Neural cell (in vitro differentiated cells): ENCODE results near the gene PRUNE2. TPM values are rescaled to one million over a fixed set of nuclear protein-coding genes. Genes with fewer than 3 reads are reported as not detected.

ENCODE experiments used
- H2AFZ ChIP-seq: fragments of 200-600, 300-800 bp; sonication (generic), shearing (Covaris generic); 2 replicates; pipeline ENCODE4 v1.6.0; 2014; ENCODE audit warnings: low read depth, mild to moderate bottlenecking, antibody characterized with exemption, low read length, moderate library complexity
- H3F3A ChIP-seq: fragments of 200-600 bp; shearing (Covaris generic); 2 replicates; pipeline ENCODE4 v1.6.1; 2016; ENCODE audit warnings: mild to moderate bottlenecking, moderate library complexity, mixed read lengths, antibody characterized with exemption, low read length; ENCODE audit not compliant: insufficient read depth, poor library complexity, severe bottlenecking
- H3K27ac ChIP-seq: fragments of 200-600, 300-800 bp; sonication (generic), shearing (Covaris generic); 2 replicates; pipeline ENCODE4 v1.5.1; 2014; ENCODE audit warnings: mild to moderate bottlenecking, low read length, moderate library complexity
- H3K27me3 ChIP-seq: fragments of 300-800, 200-600 bp; sonication (generic), shearing (Covaris generic); 2 replicates; pipeline ENCODE4 v1.6.0; 2014; ENCODE audit warnings: mild to moderate bottlenecking, low read depth, low read length, moderate library complexity; ENCODE audit not compliant: insufficient read depth
- H3K36me3 ChIP-seq: fragments of 300-800, 200-600 bp; sonication (generic), shearing (Covaris generic); 2 replicates; pipeline ENCODE4 v1.5.1; 2014; ENCODE audit warnings: mild to moderate bottlenecking, antibody characterized with exemption, low read length, moderate library complexity; ENCODE audit not compliant: insufficient read depth
- H3K4me2 ChIP-seq: fragments of 300-800, 200-600 bp; sonication (generic), shearing (Covaris generic); 2 replicates; pipeline ENCODE4 v1.6.0; 2014; ENCODE audit warnings: mild to moderate bottlenecking, low read length
- H3K4me3 ChIP-seq: fragments of 300-800, 200-600 bp; sonication (generic), shearing (Covaris generic); 2 replicates; pipeline ENCODE4 v1.5.1; 2014; ENCODE audit warnings: mild to moderate bottlenecking, low read length, moderate library complexity
- H3K79me2 ChIP-seq: fragments of 200-600 bp; shearing (Covaris generic); replicated peaks from 2 replicates; pipeline ENCODE4 v1.6.0; 2014; ENCODE audit warnings: mild to moderate bottlenecking, low read length, moderate library complexity; ENCODE audit not compliant: insufficient read depth
- H3K9ac ChIP-seq: fragments of 300-800, 200-600 bp; sonication (generic), shearing (Covaris generic); 2 replicates; pipeline ENCODE4 v1.6.1; 2016; ENCODE audit warnings: mild to moderate bottlenecking, low read length, mixed read lengths
- H3K9me2 ChIP-seq: fragments of 200-600 bp; shearing (Covaris generic); 2 replicates; pipeline ENCODE4 v1.6.1; 2016; ENCODE audit warnings: mild to moderate bottlenecking, low read length, mixed read lengths; ENCODE audit not compliant: insufficient read depth
- H3K9me3 ChIP-seq: fragments of 200-600, 300-800 bp; sonication (generic), shearing (Covaris generic); 2 replicates; pipeline ENCODE4 v1.6.1; 2016; ENCODE audit warnings: mild to moderate bottlenecking, mixed run types, low read length, moderate library complexity, mixed read lengths
- H4K20me1 ChIP-seq: fragments of 200-600 bp; shearing (Covaris generic); 2 replicates; pipeline ENCODE4 v1.6.1; 2016; ENCODE audit warnings: mild to moderate bottlenecking, mixed run types; ENCODE audit not compliant: insufficient read depth
- EP300 ChIP-seq: fragments of 450-650 bp; conservative IDR thresholded peaks from 2 replicates; pipeline ENCODE4 v1.6.1; 2014; ENCODE audit warnings: antibody characterized with exemption, mild to moderate bottlenecking, moderate library complexity; ENCODE audit not compliant: poor library complexity, severe bottlenecking
- EZH2 ChIP-seq: fragments of 200-600, 300-800 bp; shearing (Covaris generic), sonication (generic); IDR thresholded peaks from 2 replicates; pipeline ENCODE4 v1.6.1; 2014; ENCODE audit warnings: antibody characterized with exemption, low read length, borderline replicate concordance, mild to moderate bottlenecking; ENCODE audit not compliant: insufficient read depth, poor library complexity, severe bottlenecking
- MXI1 ChIP-seq: fragments of 450-650 bp; conservative IDR thresholded peaks from 2 replicates; pipeline ENCODE4 v1.6.1; 2014; ENCODE audit warnings: antibody characterized with exemption, mild to moderate bottlenecking; ENCODE audit not compliant: poor library complexity, severe bottlenecking
- POLR2AphosphoS5 ChIP-seq: IDR thresholded peaks from 2 replicates; pipeline ENCODE4 v1.6.1; 2012
- RAD21 ChIP-seq: fragments of 450-650 bp; conservative IDR thresholded peaks from 2 replicates; pipeline ENCODE4 v1.6.1; 2014; ENCODE audit warnings: antibody characterized with exemption, mild to moderate bottlenecking, moderate library complexity
- SMC3 ChIP-seq: fragments of 450-650 bp; conservative IDR thresholded peaks from 2 replicates; pipeline ENCODE4 v1.6.1; 2014; ENCODE audit warnings: antibody characterized with exemption, mild to moderate bottlenecking, moderate library complexity; ENCODE audit not compliant: poor library complexity
- TAF1 ChIP-seq: IDR thresholded peaks from 2 replicates; pipeline ENCODE4 v1.6.1; 2012; ENCODE audit warnings: low read depth
- polyA plus RNA-seq: library from polyadenylated mRNA; depleted of rRNA; stranded (reverse); fragments of >200 nt; gene quantifications from 2 replicates; pipeline ENCODE4 v1.2.3, GENCODE V29; 2014
- TF ChIP-seq, protein P1 (sequence below): fragments of 450-650 bp; IDR thresholded peaks from 2 replicates; pipeline ENCODE4 v1.5.1; 2014; ENCODE audit warnings: antibody characterized with exemption, mild to moderate bottlenecking, moderate library complexity; ENCODE audit not compliant: poor library complexity, severe bottlenecking
- TF ChIP-seq, protein P2 (sequence below): IDR thresholded peaks from 2 replicates; pipeline ENCODE4 v1.6.1; 2012; ENCODE audit warnings: borderline replicate concordance

Gene PRUNE2
- polyA plus RNA-seq, 1 donor from 2014 or later, result 9.7 TPM

DNA sequence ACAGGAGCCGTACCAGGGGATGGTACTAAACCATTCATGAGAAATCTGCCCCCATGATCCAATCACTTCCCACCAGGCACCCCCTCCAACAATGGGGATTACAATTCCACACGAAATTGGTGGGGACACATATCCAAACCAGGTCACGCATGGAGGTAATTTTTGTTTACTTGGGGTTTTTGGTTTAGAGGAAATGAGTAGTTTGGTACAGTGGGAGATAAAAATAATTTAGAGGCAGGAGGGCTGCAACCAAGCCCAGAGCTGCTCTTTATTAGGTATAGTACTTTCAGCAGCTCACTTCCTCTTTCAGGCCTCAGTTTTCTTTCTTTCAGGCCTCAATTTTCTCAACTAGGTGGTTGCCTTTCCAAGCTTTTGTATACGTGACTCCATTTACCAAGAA is 23.2 kb downstream of the PRUNE2 start:
- Histone ChIP-seq H3K9me2 (no peaks in the 10 kb centered on the region), H3K9me3 (no peaks in the 10 kb centered on the region), H2AFZ (no peak overlapping the region), H3K4me2 (no peak overlapping the region), H4K20me1 (no peaks in the 10 kb centered on the region), H3K4me3 (no peak overlapping the region), H3K27ac (no peak overlapping the region), H3F3A (no peaks in the 10 kb centered on the region), H3K9ac (no peak overlapping the region), H3K27me3 (no peaks in the 10 kb centered on the region), H3K79me2 (no peaks in the 10 kb centered on the region), H3K36me3 (no peaks in the 10 kb centered on the region)
- TF ChIP-seq EZH2, result no peak

DNA sequence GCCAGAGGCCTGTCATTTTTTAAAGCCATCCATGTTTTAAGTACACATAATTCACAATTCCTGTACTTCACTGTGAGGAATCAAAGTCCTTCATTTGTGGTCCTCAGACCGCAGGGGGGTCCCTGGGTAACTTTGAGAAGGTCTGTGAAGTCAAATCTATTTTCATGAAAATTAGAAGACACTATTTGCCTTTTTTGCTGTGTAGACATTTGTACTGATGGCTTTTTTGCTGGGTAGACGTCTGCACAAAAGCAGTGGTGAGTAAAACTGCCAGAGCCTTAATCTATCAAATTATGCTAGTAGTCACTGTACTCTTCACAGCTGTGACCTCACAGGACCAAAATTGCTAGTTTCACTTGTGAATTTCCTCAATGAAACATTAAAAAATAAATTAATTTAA is 25.7 kb downstream of the PRUNE2 start:
- Histone ChIP-seq H3K9ac (no peak overlapping the region), H3K4me2 (no peak overlapping the region), H3K9me3 (no peaks in the 10 kb centered on the region), H3F3A (no peaks in the 10 kb centered on the region), H3K27me3 (no peaks in the 10 kb centered on the region), H2AFZ (no peak overlapping the region), H3K36me3 (no peaks in the 10 kb centered on the region), H3K9me2 (no peaks in the 10 kb centered on the region), H3K4me3 (no peak overlapping the region), H4K20me1 (no peaks in the 10 kb centered on the region), H3K27ac (no peak overlapping the region), H3K79me2 (no peaks in the 10 kb centered on the region)
- TF ChIP-seq SMC3 (no peak), EZH2 (no peak), EP300 (no peak), RAD21 (no peak), POLR2AphosphoS5 (no peak), TAF1 (no peak), MXI1 (no peak)
- TF ChIP-seq, protein P1, sequence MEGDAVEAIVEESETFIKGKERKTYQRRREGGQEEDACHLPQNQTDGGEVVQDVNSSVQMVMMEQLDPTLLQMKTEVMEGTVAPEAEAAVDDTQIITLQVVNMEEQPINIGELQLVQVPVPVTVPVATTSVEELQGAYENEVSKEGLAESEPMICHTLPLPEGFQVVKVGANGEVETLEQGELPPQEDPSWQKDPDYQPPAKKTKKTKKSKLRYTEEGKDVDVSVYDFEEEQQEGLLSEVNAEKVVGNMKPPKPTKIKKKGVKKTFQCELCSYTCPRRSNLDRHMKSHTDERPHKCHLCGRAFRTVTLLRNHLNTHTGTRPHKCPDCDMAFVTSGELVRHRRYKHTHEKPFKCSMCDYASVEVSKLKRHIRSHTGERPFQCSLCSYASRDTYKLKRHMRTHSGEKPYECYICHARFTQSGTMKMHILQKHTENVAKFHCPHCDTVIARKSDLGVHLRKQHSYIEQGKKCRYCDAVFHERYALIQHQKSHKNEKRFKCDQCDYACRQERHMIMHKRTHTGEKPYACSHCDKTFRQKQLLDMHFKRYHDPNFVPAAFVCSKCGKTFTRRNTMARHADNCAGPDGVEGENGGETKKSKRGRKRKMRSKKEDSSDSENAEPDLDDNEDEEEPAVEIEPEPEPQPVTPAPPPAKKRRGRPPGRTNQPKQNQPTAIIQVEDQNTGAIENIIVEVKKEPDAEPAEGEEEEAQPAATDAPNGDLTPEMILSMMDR, result no peak
- TF ChIP-seq, protein P2, sequence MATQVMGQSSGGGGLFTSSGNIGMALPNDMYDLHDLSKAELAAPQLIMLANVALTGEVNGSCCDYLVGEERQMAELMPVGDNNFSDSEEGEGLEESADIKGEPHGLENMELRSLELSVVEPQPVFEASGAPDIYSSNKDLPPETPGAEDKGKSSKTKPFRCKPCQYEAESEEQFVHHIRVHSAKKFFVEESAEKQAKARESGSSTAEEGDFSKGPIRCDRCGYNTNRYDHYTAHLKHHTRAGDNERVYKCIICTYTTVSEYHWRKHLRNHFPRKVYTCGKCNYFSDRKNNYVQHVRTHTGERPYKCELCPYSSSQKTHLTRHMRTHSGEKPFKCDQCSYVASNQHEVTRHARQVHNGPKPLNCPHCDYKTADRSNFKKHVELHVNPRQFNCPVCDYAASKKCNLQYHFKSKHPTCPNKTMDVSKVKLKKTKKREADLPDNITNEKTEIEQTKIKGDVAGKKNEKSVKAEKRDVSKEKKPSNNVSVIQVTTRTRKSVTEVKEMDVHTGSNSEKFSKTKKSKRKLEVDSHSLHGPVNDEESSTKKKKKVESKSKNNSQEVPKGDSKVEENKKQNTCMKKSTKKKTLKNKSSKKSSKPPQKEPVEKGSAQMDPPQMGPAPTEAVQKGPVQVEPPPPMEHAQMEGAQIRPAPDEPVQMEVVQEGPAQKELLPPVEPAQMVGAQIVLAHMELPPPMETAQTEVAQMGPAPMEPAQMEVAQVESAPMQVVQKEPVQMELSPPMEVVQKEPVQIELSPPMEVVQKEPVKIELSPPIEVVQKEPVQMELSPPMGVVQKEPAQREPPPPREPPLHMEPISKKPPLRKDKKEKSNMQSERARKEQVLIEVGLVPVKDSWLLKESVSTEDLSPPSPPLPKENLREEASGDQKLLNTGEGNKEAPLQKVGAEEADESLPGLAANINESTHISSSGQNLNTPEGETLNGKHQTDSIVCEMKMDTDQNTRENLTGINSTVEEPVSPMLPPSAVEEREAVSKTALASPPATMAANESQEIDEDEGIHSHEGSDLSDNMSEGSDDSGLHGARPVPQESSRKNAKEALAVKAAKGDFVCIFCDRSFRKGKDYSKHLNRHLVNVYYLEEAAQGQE, result no peak

DNA sequence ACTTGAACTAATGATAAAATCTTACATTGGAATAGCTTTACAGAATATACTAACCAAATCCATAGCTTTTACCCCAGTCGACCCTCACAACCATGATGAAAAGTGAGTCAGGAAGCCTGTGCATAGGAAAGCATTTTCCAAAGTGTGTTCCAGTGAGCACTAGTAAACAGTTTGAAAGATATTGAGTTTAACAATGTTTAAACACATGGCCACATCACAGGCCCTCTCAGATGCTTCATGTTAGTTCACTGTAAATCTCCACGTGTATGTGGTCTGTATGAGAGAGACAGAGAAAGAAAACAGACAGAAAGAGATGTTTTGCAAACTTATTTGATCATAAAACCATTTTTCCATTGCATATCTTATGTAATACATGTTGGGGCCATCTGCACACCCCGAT is 27.0 kb downstream of the PRUNE2 start:
- Histone ChIP-seq H3K27ac (no peak overlapping the region), H3K9me3 (no peaks in the 10 kb centered on the region), H4K20me1 (no peaks in the 10 kb centered on the region), H3K36me3 (no peaks in the 10 kb centered on the region), H2AFZ (no peak overlapping the region), H3K79me2 (no peaks in the 10 kb centered on the region), H3K4me2 (no peak overlapping the region), H3F3A (no peaks in the 10 kb centered on the region), H3K9ac (no peak overlapping the region), H3K4me3 (no peak overlapping the region), H3K27me3 (no peaks in the 10 kb centered on the region), H3K9me2 (no peaks in the 10 kb centered on the region)
- TF ChIP-seq, protein P1, result no peak
- TF ChIP-seq TAF1 (no peak), SMC3 (no peak), RAD21 (no peak), EP300 (no peak), EZH2 (no peak), POLR2AphosphoS5 (no peak), MXI1 (no peak)
- TF ChIP-seq, protein P2, result no peak
